HepG2 (cell line): Measurements from ENCODE around the gene F13B. TPM values are rescaled to one million over a fixed set of nuclear protein-coding genes. Genes with fewer than 3 reads are reported as not detected.

Experiments used
- AHDC1 ChIP-seq: sonication (generic); formaldehyde crosslinking; IDR thresholded peaks from 2 replicates; pipeline ENCODE4 v1.5.1; 2020; ENCODE audit warnings: mild to moderate bottlenecking, missing genetic modification reagents, borderline replicate concordance
- FOXA1 ChIP-seq, 2 experiments: fragments of 450-650 bp in 1 of 2; sonication (generic) in 1 of 2; formaldehyde crosslinking in 1 of 2; IDR thresholded peaks; 2 replicates each; pipeline versions ENCODE4 v1.4.0 to v1.6.1; 2016 to 2020; ENCODE audit warnings: missing genetic modification reagents in 1 of 2
- REST ChIP-seq, 2 experiments: IDR thresholded peaks; 2 replicates each; pipeline ENCODE4 v1.6.1; 2011 to 2012; ENCODE audit warnings: low read length in 2 of 2, borderline replicate concordance in 1 of 2, low read depth in 1 of 2, mild to moderate bottlenecking in 1 of 2, moderate library complexity in 1 of 2
- RFX3 ChIP-seq: IDR thresholded peaks from 2 replicates; pipeline ENCODE4 v1.6.1; 2016; ENCODE audit warnings: missing biosample characterization, missing genetic modification reagents
- polyA plus RNA-seq, 8 experiments: library from polyadenylated mRNA; depleted of rRNA in 3 of 8; stranded (reverse) in 7 of 8; unstranded in 1 of 8; fragments of >200 nt; fragmentation: Illumina TruSeq in 4 of 8; extraction: Trizol in 4 of 8; gene quantifications; 2 replicates each; pipeline versions ENCODE4 v1.2.1 to v1.2.3, GENCODE V29; 2011 to 2016; ENCODE audit warnings: low read depth in 4 of 8, missing spikeins in 1 of 8, mixed read lengths in 1 of 8; ENCODE audit not compliant: insufficient read depth in 1 of 8
- total RNA-seq, 5 experiments: library from RNA; depleted of rRNA; stranded (reverse); fragments of >200 nt; fragmentation: Illumina TruSeq; extraction: Trizol; gene quantifications; 2 replicates each; pipeline ENCODE4 v1.2.3, GENCODE V29; 2016; ENCODE audit warnings: low read depth in 1 of 5

F13B gene
- total and polyA plus RNA-seq, 2 of the 13 experiments (the other 11 are each of a cell fraction or from before 2014, with no cell fraction given), result 0.41 to 2.7 TPM

GRCh38 chr1:197027359-197027758, 39.7 kb downstream of the F13B start (continued):
- TF ChIP-seq REST (IDR thresholded peaks at IDR 0.05; ENCODE audit: borderline replicate concordance in 1 of 2, low read depth in 1 of 2, low read length in 2 of 2), result no peak
- no peak for TF ChIP-seq AHDC1
- TF ChIP-seq RFX3, result no peak
- TF ChIP-seq FOXA1 (IDR thresholded peaks at IDR 0.05), result no peak
- no peak for TF ChIP-seq FOXA1 (CRISPR knock-in tag; IDR thresholded peaks at IDR 0.05)
